Stimulated activated CD4-positive, alpha-beta T cell treated with anti-CD3 and anti-CD28 coated beads, Interleukin-12 subunit alpha, Interleukin-12 subunit beta, amount 100 ng/mL, for 48 hours (primary cell): ENCODE results near the gene GLIS1.

Experiments
- DNase-seq, 3 donors: peaks; one replicate each; pipeline ENCODE4 v3.0.0-alpha.2; 2020; ENCODE audit warnings: low read depth in 2 of 3, low spot score in 1 of 3

The GLIS1 gene

GRCh38 chr1:53517109-53517508 is 221.9 kb downstream of the GLIS1 start:
- DNase-seq: no peak

GRCh38 chr1:53516181-53516580 is 222.8 kb downstream of the GLIS1 start:
- DNase-seq: no peak

- DNase-seq: no peak
These were observed 224.5 kb downstream of the GLIS1 start for GRCh38 chr1:53514436-53514835.

GRCh38 chr1:53513846-53514245 is 225.1 kb downstream of the GLIS1 start:
- DNase-seq: no peak

GRCh38 chr1:53512807-53513755 is 225.9 kb downstream of the GLIS1 start:
- DNase-seq: no peak

GRCh38 chr1:53511933-53512806 is 226.8 kb downstream of the GLIS1 start:
- DNase-seq: no peak

GRCh38 chr1:53511323-53511932 is 227.5 kb downstream of the GLIS1 start:
- DNase-seq: no peak

GRCh38 chr1:53510215-53510614 is 228.7 kb downstream of the GLIS1 start:
- no peak for DNase-seq

GRCh38 chr1:53509775-53510174 is 229.2 kb downstream of the GLIS1 start:
- DNase-seq: no peak

- no peak for DNase-seq
These were observed 229.8 kb downstream of the GLIS1 start for GRCh38 chr1:53508991-53509666.

GRCh38 chr1:53508056-53508990 is 230.6 kb downstream of the GLIS1 start:
- no peak for DNase-seq

- DNase-seq: no peak
These were observed 231.7 kb downstream of the GLIS1 start for GRCh38 chr1:53507116-53507820.

GRCh38 chr1:53506355-53507050 is 232.5 kb downstream of the GLIS1 start:
- DNase-seq: no peak

GRCh38 chr1:53505891-53506290 is 233.1 kb downstream of the GLIS1 start:
- DNase-seq: no peak

GRCh38 chr1:53505401-53505800 is 233.6 kb downstream of the GLIS1 start:
- DNase-seq: no peak

- DNase-seq: no peak
These were observed 234.1 kb downstream of the GLIS1 start for GRCh38 chr1:53504901-53505300.

GRCh38 chr1:53503433-53504217 is 235.3 kb downstream of the GLIS1 start:
- no peak for DNase-seq
